K562 (cell line): ENCODE data around the gene TPRX2. TPM values are rescaled to one million over a fixed set of nuclear protein-coding genes. Genes with fewer than 3 reads are reported as not detected.

ENCODE experiments used
- ATAC-seq: fragments of 200-7000 bp; cut with Tn5 transposase; 3 replicates; pipeline ENCODE4 v1.9.1; 2020; ENCODE audit warnings: moderate library complexity
- BruUV-seq: library from RNA; stranded (reverse); fragments of 400-500 nt; replicated peaks from 2 replicates; lab custom pipeline; 2021; lab: Mats Ljungman, UMichigan
- CTCF ChIA-PET: fragments of 300-600 bp; formaldehyde crosslinking; extraction: SDS; loops from one replicate; lab custom pipeline; 2021; ENCODE audit warnings: low intra/inter-chr PET ratio; lab: Yijun Ruan, JAX
- POLR2A ChIA-PET: fragments of 300-600, 350-650 bp; sonication (Branson Sonifier 250); formaldehyde crosslinking; extraction: SDS; loops from one replicate; lab custom pipeline; 2021; ENCODE audit warnings: antibody characterized with exemption, inconsistent platforms; lab: Yijun Ruan, JAX
- DNase-seq, 4 experiments: peaks; one replicate each; pipeline versions ENCODE4 v3.0.0 to v3.0.0-alpha.2; 2011 to 2018; ENCODE audit warnings: low spot score in 3 of 4, mixed read lengths in 3 of 4; ENCODE audit errors: extremely low read depth in 1 of 4
- FAIRE-seq: peaks from 2 replicates; lab custom pipeline; 2011; peaks lifted over from hg19 to GRCh38; lab: Jason Lieb, UNC
- H2AFZ ChIP-seq: 2 replicates; pipeline ENCODE4 v1.6.0; 2011; ENCODE audit warnings: low read depth, low read length, control low read depth, inconsistent platforms
- H3K27ac ChIP-seq: fragments of 200-600 bp; 3 replicates; pipeline ENCODE4 v1.8.0; 2011; ENCODE audit warnings: low read depth, mild to moderate bottlenecking, control low read depth, inconsistent platforms, low read length, moderate library complexity, mixed read lengths; ENCODE audit errors: extremely low read depth
- H3K27me3 ChIP-seq, 2 experiments: fragments of 300-600 bp in 1 of 2; 2 replicates in 1 of 2; 3 replicates in 1 of 2; pipeline versions ENCODE4 v1.6.0 to v1.8.0; 2011; ENCODE audit warnings: inconsistent platforms in 2 of 2, low read length in 2 of 2, mild to moderate bottlenecking in 1 of 2, mixed read lengths in 1 of 2, moderate library complexity in 1 of 2; ENCODE audit not compliant: control insufficient read depth in 2 of 2, insufficient read depth in 2 of 2
- H3K36me3 ChIP-seq: fragments of 300-600 bp; 3 replicates; pipeline ENCODE4 v1.8.0; 2011; ENCODE audit warnings: mild to moderate bottlenecking, low read length, inconsistent platforms; ENCODE audit not compliant: control insufficient read depth, insufficient read depth
- H3K4me1 ChIP-seq, 2 experiments: fragments of 200-600 bp in 1 of 2; replicated peaks in 1 of 2; 2 replicates in 1 of 2; 3 replicates in 1 of 2; pipeline versions ENCODE4 v1.5.1 to v1.8.0; 2011; ENCODE audit warnings: inconsistent platforms in 2 of 2, low read length in 2 of 2, mild to moderate bottlenecking in 1 of 2, mixed read lengths in 1 of 2, moderate library complexity in 1 of 2; ENCODE audit not compliant: control insufficient read depth in 2 of 2, insufficient read depth in 2 of 2
- H3K4me2 ChIP-seq: 2 replicates; pipeline ENCODE4 v1.6.1; 2011; ENCODE audit warnings: low read length, control low read depth, inconsistent platforms, mixed read lengths; ENCODE audit not compliant: insufficient read depth
- H3K4me3 ChIP-seq: fragments of 200-600 bp; sonication (generic), shearing (Covaris generic); 2 replicates; pipeline ENCODE4 v1.5.1; 2016; ENCODE audit warnings: control low read depth, inconsistent platforms
- H3K79me2 ChIP-seq: fragments of 200-600 bp; 3 replicates; pipeline ENCODE4 v1.8.0; 2011; ENCODE audit warnings: low read length, inconsistent platforms; ENCODE audit not compliant: control insufficient read depth, insufficient read depth
- H3K9ac ChIP-seq, 2 experiments: 2 replicates each; pipeline versions ENCODE4 v1.6.0 to v1.6.1; 2011; ENCODE audit warnings: low read depth in 2 of 2, low read length in 2 of 2, control low read depth in 1 of 2, inconsistent platforms in 1 of 2, mild to moderate bottlenecking in 1 of 2, mixed read lengths in 1 of 2; ENCODE audit not compliant: insufficient read depth in 1 of 2
- H3K9me1 ChIP-seq: one replicate; pipeline ENCODE4 v1.6.0; 2011; ENCODE audit warnings: inconsistent platforms, mild to moderate bottlenecking, low read length, moderate library complexity; ENCODE audit not compliant: control insufficient read depth, insufficient read depth
- H3K9me3 ChIP-seq: replicated peaks from 2 replicates; pipeline ENCODE4 v1.5.1; 2011; ENCODE audit warnings: low read depth, low read length, inconsistent platforms; ENCODE audit not compliant: control insufficient read depth, insufficient read depth
- H4K20me1 ChIP-seq: replicated peaks from 2 replicates; pipeline ENCODE4 v1.6.1; 2011; ENCODE audit warnings: low read length, inconsistent platforms, mixed read lengths; ENCODE audit not compliant: control insufficient read depth, insufficient read depth
- EP300 ChIP-seq: IDR thresholded peaks from 2 replicates; pipeline ENCODE4 v1.6.1; 2012; ENCODE audit warnings: low read length, improper control_type of control experiment
- ZNF507 ChIP-seq: conservative IDR thresholded peaks from 2 replicates; pipeline ENCODE4 v1.6.1; 2017; ENCODE audit warnings: missing genetic modification characterization, missing compliant biosample characterization
- ZSCAN32 ChIP-seq: fragments of 450-650 bp; formaldehyde crosslinking; IDR thresholded peaks from 2 replicates; pipeline ENCODE4 v1.4.0; 2020; ENCODE audit warnings: mild to moderate bottlenecking, moderate library complexity
- WGBS: fragments of 100-300 bp; shearing (Covaris generic); methylation state at CpG from one replicate; pipeline ENCODE4 v1.1.6; 2016; ENCODE audit warnings: low coverage, mixed read lengths; ENCODE audit not compliant: insufficient coverage; ENCODE audit errors: missing lambda C conversion rate; 5-methylcytosine and 5-hydroxymethylcytosine counted together
- in situ Hi-C: fragments of 300-500 bp; cut with MboI; formaldehyde crosslinking; loops from 4 replicates; pipeline ENCODE4 v1.15.0; 2018; ENCODE audit warnings: inconsistent platforms, mixed read lengths
- intact Hi-C: fragments of 100-400 bp; cut with micrococcal nuclease; formaldehyde crosslinking; loops from 2 replicates; pipeline ENCODE4 v1.14.2; 2022
- polyA plus RNA-seq, 8 experiments: library from polyadenylated mRNA; depleted of rRNA in 4 of 8; stranded (reverse) in 5 of 8; unstranded in 3 of 8; fragments of >200 nt; fragmentation: Nextera tagmentation in 2 of 8; fragmentation: Illumina TruSeq in 1 of 8; extraction: Ambion mirVana in 2 of 8; extraction: Trizol in 1 of 8; gene quantifications; 2 replicates each; pipeline versions ENCODE4 v1.2.1 to v1.2.3, GENCODE V29; 2011 to 2014; ENCODE audit warnings: inconsistent platforms in 1 of 8, missing spikeins in 1 of 8
- total RNA-seq, 7 experiments: library from RNA; depleted of rRNA in 6 of 7; stranded (reverse); fragments of >200 nt in 6 of 7; fragmentation: Illumina TruSeq in 2 of 7; extraction: Trizol in 2 of 7; gene quantifications; 2 replicates each; pipeline versions ENCODE4 v1.2.1 to v1.2.3, GENCODE V29; 2011 to 2021; ENCODE audit warnings: low replicate concordance in 1 of 7
- TF ChIP-seq, protein P1 (sequence below): fragments of 250-450 bp; sonication (Bioruptor Pico); IDR thresholded peaks from 2 replicates; pipeline ENCODE4 v1.5.0; 2020; ENCODE audit warnings: mild to moderate bottlenecking, borderline replicate concordance
- TF ChIP-seq, protein P2 (sequence below): fragments of 450-650 bp; IDR thresholded peaks from 2 replicates; pipeline ENCODE4 v1.6.1; 2018; ENCODE audit not compliant: partially characterized antibody
- TF ChIP-seq, protein P3 (sequence below): fragments of 450-650 bp; IDR thresholded peaks from 2 replicates; pipeline ENCODE4 v1.6.1; 2014; ENCODE audit warnings: low read depth, mild to moderate bottlenecking, moderate library complexity, borderline replicate concordance

TPRX2 gene
- total and polyA plus RNA-seq, 9 of the 15 experiments (the other 6 are each of a cell fraction or from before 2014, with no cell fraction given), result not detected

DNA sequence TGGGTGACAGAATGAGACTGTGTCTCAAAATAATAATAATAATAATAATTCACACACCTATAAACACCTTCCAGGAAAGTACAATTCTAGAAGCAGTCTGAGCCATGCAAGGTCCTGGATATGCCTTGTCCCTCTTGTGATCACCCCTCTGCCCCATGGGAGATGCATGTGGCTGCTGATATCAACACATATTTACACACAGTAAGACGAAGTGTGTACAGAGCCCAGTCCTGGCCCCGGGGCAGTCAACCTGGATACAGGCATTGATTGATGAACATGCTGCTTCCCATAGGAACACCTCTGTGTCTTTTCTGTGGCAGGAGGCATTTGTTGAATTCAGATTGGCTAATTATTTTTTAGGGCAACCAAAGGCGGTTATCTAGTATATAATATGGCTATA is 23.9 kb downstream of the TPRX2 start:
- no peaks in the 10 kb centered on the region for H3K27me3 ChIP-seq
- H3K9me3 ChIP-seq, result peaks cover 2% of the 10 kb centered on the region; the same call in 1 of the 2 replicates
- no peaks in the 10 kb centered on the region for H3K9me1 ChIP-seq
- no peak for TF ChIP-seq ZSCAN32 (CRISPR knock-in tag)
- TF ChIP-seq, protein P1, sequence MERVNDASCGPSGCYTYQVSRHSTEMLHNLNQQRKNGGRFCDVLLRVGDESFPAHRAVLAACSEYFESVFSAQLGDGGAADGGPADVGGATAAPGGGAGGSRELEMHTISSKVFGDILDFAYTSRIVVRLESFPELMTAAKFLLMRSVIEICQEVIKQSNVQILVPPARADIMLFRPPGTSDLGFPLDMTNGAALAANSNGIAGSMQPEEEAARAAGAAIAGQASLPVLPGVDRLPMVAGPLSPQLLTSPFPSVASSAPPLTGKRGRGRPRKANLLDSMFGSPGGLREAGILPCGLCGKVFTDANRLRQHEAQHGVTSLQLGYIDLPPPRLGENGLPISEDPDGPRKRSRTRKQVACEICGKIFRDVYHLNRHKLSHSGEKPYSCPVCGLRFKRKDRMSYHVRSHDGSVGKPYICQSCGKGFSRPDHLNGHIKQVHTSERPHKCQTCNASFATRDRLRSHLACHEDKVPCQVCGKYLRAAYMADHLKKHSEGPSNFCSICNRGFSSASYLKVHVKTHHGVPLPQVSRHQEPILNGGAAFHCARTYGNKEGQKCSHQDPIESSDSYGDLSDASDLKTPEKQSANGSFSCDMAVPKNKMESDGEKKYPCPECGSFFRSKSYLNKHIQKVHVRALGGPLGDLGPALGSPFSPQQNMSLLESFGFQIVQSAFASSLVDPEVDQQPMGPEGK (CRISPR knock-in tag), result no peak
- no peak for TF ChIP-seq ZNF507
- no peak for TF ChIP-seq EP300
- TF ChIP-seq, protein P2, sequence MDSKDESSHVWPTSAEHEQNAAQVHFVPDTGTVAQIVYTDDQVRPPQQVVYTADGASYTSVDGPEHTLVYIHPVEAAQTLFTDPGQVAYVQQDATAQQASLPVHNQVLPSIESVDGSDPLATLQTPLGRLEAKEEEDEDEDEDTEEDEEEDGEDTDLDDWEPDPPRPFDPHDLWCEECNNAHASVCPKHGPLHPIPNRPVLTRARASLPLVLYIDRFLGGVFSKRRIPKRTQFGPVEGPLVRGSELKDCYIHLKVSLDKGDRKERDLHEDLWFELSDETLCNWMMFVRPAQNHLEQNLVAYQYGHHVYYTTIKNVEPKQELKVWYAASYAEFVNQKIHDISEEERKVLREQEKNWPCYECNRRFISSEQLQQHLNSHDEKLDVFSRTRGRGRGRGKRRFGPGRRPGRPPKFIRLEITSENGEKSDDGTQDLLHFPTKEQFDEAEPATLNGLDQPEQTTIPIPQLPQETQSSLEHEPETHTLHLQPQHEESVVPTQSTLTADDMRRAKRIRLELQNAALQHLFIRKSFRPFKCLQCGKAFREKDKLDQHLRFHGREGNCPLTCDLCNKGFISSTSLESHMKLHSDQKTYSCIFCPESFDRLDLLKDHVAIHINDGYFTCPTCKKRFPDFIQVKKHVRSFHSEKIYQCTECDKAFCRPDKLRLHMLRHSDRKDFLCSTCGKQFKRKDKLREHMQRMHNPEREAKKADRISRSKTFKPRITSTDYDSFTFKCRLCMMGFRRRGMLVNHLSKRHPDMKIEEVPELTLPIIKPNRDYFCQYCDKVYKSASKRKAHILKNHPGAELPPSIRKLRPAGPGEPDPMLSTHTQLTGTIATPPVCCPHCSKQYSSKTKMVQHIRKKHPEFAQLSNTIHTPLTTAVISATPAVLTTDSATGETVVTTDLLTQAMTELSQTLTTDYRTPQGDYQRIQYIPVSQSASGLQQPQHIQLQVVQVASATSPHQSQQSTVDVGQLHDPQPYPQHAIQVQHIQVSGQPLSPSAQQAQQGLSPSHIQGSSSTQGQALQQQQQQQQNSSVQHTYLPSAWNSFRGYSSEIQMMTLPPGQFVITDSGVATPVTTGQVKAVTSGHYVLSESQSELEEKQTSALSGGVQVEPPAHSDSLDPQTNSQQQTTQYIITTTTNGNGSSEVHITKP, result peak; percentile 62
- TF ChIP-seq, protein P3, sequence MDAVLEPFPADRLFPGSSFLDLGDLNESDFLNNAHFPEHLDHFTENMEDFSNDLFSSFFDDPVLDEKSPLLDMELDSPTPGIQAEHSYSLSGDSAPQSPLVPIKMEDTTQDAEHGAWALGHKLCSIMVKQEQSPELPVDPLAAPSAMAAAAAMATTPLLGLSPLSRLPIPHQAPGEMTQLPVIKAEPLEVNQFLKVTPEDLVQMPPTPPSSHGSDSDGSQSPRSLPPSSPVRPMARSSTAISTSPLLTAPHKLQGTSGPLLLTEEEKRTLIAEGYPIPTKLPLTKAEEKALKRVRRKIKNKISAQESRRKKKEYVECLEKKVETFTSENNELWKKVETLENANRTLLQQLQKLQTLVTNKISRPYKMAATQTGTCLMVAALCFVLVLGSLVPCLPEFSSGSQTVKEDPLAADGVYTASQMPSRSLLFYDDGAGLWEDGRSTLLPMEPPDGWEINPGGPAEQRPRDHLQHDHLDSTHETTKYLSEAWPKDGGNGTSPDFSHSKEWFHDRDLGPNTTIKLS, result no peak
- WGBS, result 23% methylated on average over 3 of the region's 3 CpGs
- H3K9ac ChIP-seq, result no peak overlapping the region
- no peak overlapping the region for H3K4me2 ChIP-seq
- no peak overlapping the region for H3K27ac ChIP-seq
- no peak for FAIRE-seq
- no peaks in the 10 kb centered on the region for H3K36me3 ChIP-seq
- H3K4me3 ChIP-seq, result no peak overlapping the region
- BruUV-seq, result no TSS peak
- in situ Hi-C loops (no loop called here), intact Hi-C loops (no loop called here)
- no peaks in the 10 kb centered on the region for H4K20me1 ChIP-seq
- POLR2A ChIA-PET, result no interaction called here
- no peak for ATAC-seq
- peaks cover 3 to 9% of the 10 kb centered on the region in 2 experiments for H3K4me1 ChIP-seq
- CTCF ChIA-PET, result no interaction called here
- H3K79me2 ChIP-seq, result no peaks in the 10 kb centered on the region
- H2AFZ ChIP-seq, result no peak overlapping the region
- no peak for DNase-seq
